ENCODE measurements around the gene CLIC3.

CLIC3 gene

DNA sequence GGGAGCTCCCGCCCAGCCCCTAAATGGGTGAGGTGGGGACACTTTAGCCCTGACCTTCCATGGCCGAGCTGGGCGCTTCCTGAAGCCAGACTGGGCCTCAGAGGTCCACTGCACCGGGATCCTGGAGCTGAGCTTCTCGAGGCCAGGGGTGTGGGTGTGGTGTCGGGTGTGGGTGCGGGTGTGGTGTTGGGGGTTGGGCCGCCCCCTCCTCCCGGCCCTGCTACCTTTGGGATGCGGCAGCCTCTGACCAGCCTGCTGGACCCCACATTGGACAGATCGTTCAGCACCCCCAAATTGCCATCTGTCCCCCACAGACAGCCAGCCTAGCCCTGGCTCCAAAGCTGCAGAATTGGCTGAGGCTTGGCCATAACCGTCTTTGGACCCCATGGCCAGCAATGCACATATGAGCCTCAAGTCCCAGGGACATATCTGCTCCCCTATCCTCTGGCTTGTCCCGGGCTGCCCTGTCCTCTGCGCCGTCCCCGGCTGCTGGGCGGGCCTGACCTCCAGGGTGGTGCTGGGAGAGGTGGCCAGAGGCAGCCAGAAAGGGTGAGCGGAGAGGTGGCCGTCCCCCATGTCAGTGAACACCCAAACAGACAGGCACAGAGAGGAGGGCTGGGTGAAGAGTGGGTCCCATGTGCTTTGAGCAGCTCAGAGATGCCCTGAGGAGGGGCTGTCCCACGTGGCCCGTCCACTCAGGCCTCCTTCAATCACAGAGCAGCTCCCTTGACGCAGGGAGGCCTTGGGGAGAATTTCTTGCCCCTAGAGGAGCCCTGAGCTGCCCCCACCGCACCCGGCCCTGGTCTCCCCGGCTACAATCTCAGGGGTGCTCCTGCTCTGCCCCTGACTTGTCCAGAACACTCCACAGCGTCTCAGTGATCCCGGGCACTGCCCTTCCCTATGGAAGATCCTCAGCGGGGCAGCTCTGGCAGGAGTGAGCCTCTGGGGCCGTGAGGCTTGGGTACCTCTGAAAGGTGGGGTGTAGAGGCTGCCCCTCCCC lies 22.4 kb downstream of the CLIC3 start:
- H3K4me1 ChIP-seq (ENCODE audit: insufficient read depth, insufficient read length), result peaks cover 39% of the 10 kb centered on the region
- peaks cover 12% of the 10 kb centered on the region for H3K27me3 ChIP-seq (ENCODE audit: insufficient read depth, insufficient read length)
- TF ChIP-seq YY1 (IDR thresholded peaks at IDR 0.05; ENCODE audit: insufficient read depth, insufficient read length) (no peak), SUZ12 (IDR thresholded peaks at IDR 0.05; ENCODE audit: extremely low read depth, insufficient read depth, insufficient read length) (no peak), ZNF274 (IDR thresholded peaks at IDR 0.05; ENCODE audit: low read depth, low read length) (no peak)
- H3K4me3 ChIP-seq (ENCODE audit: insufficient read length, low read depth), result no peak overlapping the region
- no peaks in the 10 kb centered on the region for H3K9me3 ChIP-seq (ENCODE audit: insufficient read depth, low read length)
- no peaks in the 10 kb centered on the region for H3K36me3 ChIP-seq (ENCODE audit: insufficient read depth, insufficient read length, low read length)
- no peak for DNase-seq (ENCODE audit: low read depth, low spot score)
- H3K9ac ChIP-seq (ENCODE audit: insufficient read length, low read depth), result no peak overlapping the region

DNA sequence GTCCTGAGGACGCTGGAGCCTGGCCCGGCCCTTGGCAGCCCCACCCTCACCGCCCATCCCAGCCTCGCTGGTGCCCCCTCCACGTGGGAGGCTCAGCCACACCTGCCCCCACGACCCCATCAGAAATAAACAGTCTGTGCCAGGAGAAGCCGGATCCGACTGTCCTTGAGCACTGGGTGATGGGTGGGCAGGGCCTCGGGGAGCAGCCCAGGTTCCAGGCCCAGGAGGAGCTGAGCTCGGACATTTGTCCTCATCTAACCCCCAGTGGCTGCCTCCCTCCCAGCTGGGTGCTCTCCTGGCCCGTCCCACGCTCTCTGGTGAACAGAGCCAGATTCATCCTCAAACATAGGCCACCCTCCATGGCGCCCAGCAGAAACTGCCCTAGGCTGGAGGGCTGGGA lies 23.6 kb downstream of the CLIC3 start:
- Histone ChIP-seq H3K9me3 (ENCODE audit: insufficient read depth, low read length) (no peaks in the 10 kb centered on the region), H3K4me1 (ENCODE audit: insufficient read depth, insufficient read length) (peaks cover 36% of the 10 kb centered on the region)
- TF ChIP-seq SUZ12 (IDR thresholded peaks at IDR 0.05; ENCODE audit: extremely low read depth, insufficient read depth, insufficient read length) (no peak), YY1 (IDR thresholded peaks at IDR 0.05; ENCODE audit: insufficient read depth, insufficient read length) (no peak), ZNF274 (IDR thresholded peaks at IDR 0.05; ENCODE audit: low read depth, low read length) (no peak)

DNA sequence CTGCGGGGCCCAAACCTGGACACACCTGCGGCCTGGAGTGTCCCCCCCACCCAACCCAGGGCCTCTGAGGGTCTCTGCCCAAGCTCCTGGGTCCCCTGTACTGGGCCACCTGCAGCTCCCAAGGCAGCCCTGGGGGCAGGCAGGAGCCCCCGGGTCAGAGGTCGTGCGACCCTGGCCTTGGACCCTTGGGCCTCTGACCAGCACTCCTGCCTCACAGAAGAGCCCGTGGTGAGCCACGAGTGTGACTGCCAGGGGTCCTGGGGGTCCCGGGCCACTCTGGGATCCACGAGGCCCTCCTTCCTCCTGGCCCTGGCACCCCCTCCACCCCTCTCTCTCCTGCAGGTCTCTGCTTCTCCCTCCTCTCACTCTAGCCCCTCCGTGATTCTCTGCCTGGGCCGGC lies 24.0 kb downstream of the CLIC3 start:
- TF ChIP-seq YY1 (IDR thresholded peaks at IDR 0.05; ENCODE audit: insufficient read depth, insufficient read length) (no peak), SUZ12 (IDR thresholded peaks at IDR 0.05; ENCODE audit: extremely low read depth, insufficient read depth, insufficient read length) (no peak), ZNF274 (IDR thresholded peaks at IDR 0.05; ENCODE audit: low read depth, low read length) (no peak)
- Histone ChIP-seq H3K9me3 (ENCODE audit: insufficient read depth, low read length) (no peaks in the 10 kb centered on the region), H3K27me3 (ENCODE audit: insufficient read depth, insufficient read length) (peaks cover 6% of the 10 kb centered on the region), H3K36me3 (ENCODE audit: insufficient read depth, insufficient read length, low read length) (no peaks in the 10 kb centered on the region), H3K4me1 (ENCODE audit: insufficient read depth, insufficient read length) (peaks cover 31% of the 10 kb centered on the region), H3K9ac (ENCODE audit: insufficient read length, low read depth) (no peak overlapping the region), H3K4me3 (ENCODE audit: insufficient read length, low read depth) (no peak overlapping the region)
- no peak for DNase-seq (ENCODE audit: low read depth, low spot score)

More for the DNA sequence above, 23.6 kb downstream of the CLIC3 start:
- Histone ChIP-seq H3K4me3 (ENCODE audit: insufficient read length, low read depth) (no peak overlapping the region), H3K9ac (ENCODE audit: insufficient read length, low read depth) (peak overlapping the region; percentile 17), H3K27me3 (ENCODE audit: insufficient read depth, insufficient read length) (peaks cover 11% of the 10 kb centered on the region), H3K36me3 (ENCODE audit: insufficient read depth, insufficient read length, low read length) (no peaks in the 10 kb centered on the region)
- no peak for DNase-seq (ENCODE audit: low read depth, low spot score)

DNA sequence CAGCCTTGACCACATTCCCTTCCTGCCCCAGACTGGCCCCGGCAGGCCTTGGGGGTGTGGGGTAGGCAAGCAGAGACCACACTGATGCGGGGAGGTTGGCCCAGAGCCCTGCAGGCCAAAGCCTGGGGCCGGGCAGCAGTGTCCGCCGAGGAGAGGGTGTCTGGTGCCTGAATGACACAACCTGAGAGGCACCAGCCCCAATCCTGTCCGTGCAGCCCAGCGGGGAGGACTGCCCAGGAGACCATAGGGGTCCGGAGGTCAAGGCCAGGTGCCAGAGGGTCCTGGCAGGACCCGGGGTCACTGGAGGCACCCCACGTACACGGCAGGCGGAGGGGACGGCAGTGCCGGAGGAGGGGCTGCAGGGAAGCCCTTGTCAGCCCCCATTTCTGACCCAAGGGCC lies 24.6 kb downstream of the CLIC3 start:
- no peak overlapping the region for H3K9ac ChIP-seq (ENCODE audit: insufficient read length, low read depth)

DNA sequence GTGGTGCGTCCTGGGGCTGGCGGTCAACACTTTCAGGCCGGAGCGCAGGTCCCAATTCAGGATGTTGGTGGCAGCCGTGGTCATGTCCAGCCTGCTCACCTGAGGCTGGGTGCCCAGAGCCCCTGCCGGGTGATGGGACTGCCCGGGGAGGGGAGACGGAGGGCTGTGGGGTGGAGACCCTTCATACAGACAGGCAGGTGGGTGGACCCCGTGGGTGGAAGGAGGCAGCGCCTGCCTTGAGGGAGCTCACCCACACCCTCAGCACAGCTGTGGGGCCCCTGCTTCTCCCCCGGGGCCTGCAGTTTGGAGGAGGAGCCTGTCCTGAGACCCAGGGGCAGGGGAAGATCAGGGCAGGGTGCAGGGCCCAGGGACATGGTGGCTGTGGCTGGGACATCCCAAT lies 26.0 kb downstream of the CLIC3 start:
- no peaks in the 10 kb centered on the region for H3K9me3 ChIP-seq (ENCODE audit: insufficient read depth, low read length)
- no peak for DNase-seq (ENCODE audit: low read depth, low spot score)
- H3K4me3 ChIP-seq (ENCODE audit: insufficient read length, low read depth), result no peak overlapping the region
- no peaks in the 10 kb centered on the region for H3K36me3 ChIP-seq (ENCODE audit: insufficient read depth, insufficient read length, low read length)
- no peak for TF ChIP-seq ZNF274 (IDR thresholded peaks at IDR 0.05; ENCODE audit: low read depth, low read length)
- no peak for TF ChIP-seq YY1 (IDR thresholded peaks at IDR 0.05; ENCODE audit: insufficient read depth, insufficient read length)
- TF ChIP-seq SUZ12 (IDR thresholded peaks at IDR 0.05; ENCODE audit: extremely low read depth, insufficient read depth, insufficient read length), result no peak
- peak overlapping the region; percentile 67 for H3K9ac ChIP-seq (ENCODE audit: insufficient read length, low read depth)
- peaks cover 23% of the 10 kb centered on the region for H3K4me1 ChIP-seq (ENCODE audit: insufficient read depth, insufficient read length)
- no peaks in the 10 kb centered on the region for H3K27me3 ChIP-seq (ENCODE audit: insufficient read depth, insufficient read length)

More for the DNA sequence above, 24.6 kb downstream of the CLIC3 start:
- H3K27me3 ChIP-seq (ENCODE audit: insufficient read depth, insufficient read length), result peaks cover under 1% of the 10 kb centered on the region
- H3K9me3 ChIP-seq (ENCODE audit: insufficient read depth, low read length), result no peaks in the 10 kb centered on the region
- TF ChIP-seq YY1 (IDR thresholded peaks at IDR 0.05; ENCODE audit: insufficient read depth, insufficient read length) (no peak), ZNF274 (IDR thresholded peaks at IDR 0.05; ENCODE audit: low read depth, low read length) (no peak), SUZ12 (IDR thresholded peaks at IDR 0.05; ENCODE audit: extremely low read depth, insufficient read depth, insufficient read length) (no peak)
- H3K4me1 ChIP-seq (ENCODE audit: insufficient read depth, insufficient read length), result peaks cover 26% of the 10 kb centered on the region
- no peak overlapping the region for H3K4me3 ChIP-seq (ENCODE audit: insufficient read length, low read depth)
- no peaks in the 10 kb centered on the region for H3K36me3 ChIP-seq (ENCODE audit: insufficient read depth, insufficient read length, low read length)
- DNase-seq (ENCODE audit: low read depth, low spot score), result no peak

DNA sequence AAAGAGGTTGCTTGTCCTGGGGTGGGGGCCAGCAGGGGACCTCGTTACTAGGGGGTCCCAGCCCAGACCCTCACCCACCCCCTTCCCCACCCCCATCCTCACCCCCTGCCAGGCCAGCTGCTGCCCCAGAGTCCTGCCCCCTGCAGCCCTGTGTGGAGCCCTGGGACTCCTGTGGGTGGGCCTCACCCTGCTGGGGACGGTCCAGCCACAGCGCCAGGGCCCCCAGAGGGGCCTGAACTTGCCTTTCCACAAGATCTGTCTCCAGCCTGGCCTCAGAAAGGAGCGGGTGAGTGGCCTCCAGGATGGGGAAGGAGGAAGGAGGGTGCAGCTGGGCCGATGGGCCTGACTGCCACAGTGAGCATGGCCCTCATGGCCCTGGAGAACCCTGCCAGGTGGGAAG lies 26.6 kb downstream of the CLIC3 start:
- H3K4me3 ChIP-seq (ENCODE audit: insufficient read length, low read depth), result no peak overlapping the region
- H3K4me1 ChIP-seq (ENCODE audit: insufficient read depth, insufficient read length), result peaks cover 23% of the 10 kb centered on the region
- peak overlapping the region; percentile 67 for H3K9ac ChIP-seq (ENCODE audit: insufficient read length, low read depth)
- no peak for DNase-seq (ENCODE audit: low read depth, low spot score)
- no peak for TF ChIP-seq YY1 (IDR thresholded peaks at IDR 0.05; ENCODE audit: insufficient read depth, insufficient read length)
- no peaks in the 10 kb centered on the region for H3K9me3 ChIP-seq (ENCODE audit: insufficient read depth, low read length)
- no peaks in the 10 kb centered on the region for H3K36me3 ChIP-seq (ENCODE audit: insufficient read depth, insufficient read length, low read length)
- no peaks in the 10 kb centered on the region for H3K27me3 ChIP-seq (ENCODE audit: insufficient read depth, insufficient read length)

DNA sequence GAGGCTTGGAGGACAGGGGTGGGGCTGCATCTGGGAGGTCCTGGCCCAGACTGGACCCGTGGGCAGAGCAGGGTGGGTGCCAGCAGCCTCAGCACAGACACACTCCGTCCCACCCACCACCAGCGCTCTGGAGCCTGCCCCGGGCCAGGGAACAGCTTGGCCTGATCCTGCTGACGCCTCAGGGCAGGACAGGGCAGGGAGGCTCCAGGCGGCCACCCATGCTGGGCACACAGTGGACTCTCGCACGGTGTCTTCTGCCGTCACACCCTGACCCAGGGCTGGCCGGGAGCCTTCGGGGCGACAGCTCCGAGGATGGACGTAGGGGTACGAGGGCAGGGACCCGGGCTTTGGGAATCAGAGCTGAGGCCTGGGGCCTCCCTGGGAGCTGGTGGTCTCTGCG lies 27.2 kb downstream of the CLIC3 start:
- TF ChIP-seq ZNF274 (IDR thresholded peaks at IDR 0.05; ENCODE audit: low read depth, low read length) (no peak), YY1 (IDR thresholded peaks at IDR 0.05; ENCODE audit: insufficient read depth, insufficient read length) (no peak), SUZ12 (IDR thresholded peaks at IDR 0.05; ENCODE audit: extremely low read depth, insufficient read depth, insufficient read length) (no peak)
- H3K9ac ChIP-seq (ENCODE audit: insufficient read length, low read depth), result no peak overlapping the region
- H3K4me1 ChIP-seq (ENCODE audit: insufficient read depth, insufficient read length), result peaks cover 30% of the 10 kb centered on the region
- H3K27me3 ChIP-seq (ENCODE audit: insufficient read depth, insufficient read length), result no peaks in the 10 kb centered on the region
- DNase-seq (ENCODE audit: low read depth, low spot score), result no peak
- H3K4me3 ChIP-seq (ENCODE audit: insufficient read length, low read depth), result no peak overlapping the region
- no peaks in the 10 kb centered on the region for H3K9me3 ChIP-seq (ENCODE audit: insufficient read depth, low read length)
- H3K36me3 ChIP-seq (ENCODE audit: insufficient read depth, insufficient read length, low read length), result no peaks in the 10 kb centered on the region
